Activated B cell treated with CpG ODN at 0.5 μM for 24 hours (primary cell): ENCODE data around the gene JAK2. TPM values are rescaled to one million over a fixed set of nuclear protein-coding genes. Genes with fewer than 3 reads are reported as not detected.
A peak's percentile ranks its signal among the peaks of the same experiment; 100 is the strongest.

Experiments
- ATAC-seq: fragments of 200-7000 bp; cut with Tn5 transposase; one replicate; pipeline ENCODE4 v1.10.0; 2021; ENCODE audit warnings: low read depth, mild to moderate bottlenecking, moderate library complexity
- CTCF ChIA-PET: fragments of 350-600 bp; sonication (Branson Sonifier 250); formaldehyde crosslinking; loops from one replicate; lab custom pipeline; 2021; ENCODE audit warnings: antibody characterized with exemption; lab: Charles Lee
- POLR2A ChIA-PET: fragments of 350-600 bp; sonication (Branson Sonifier 250); formaldehyde crosslinking; loops from one replicate; lab custom pipeline; 2021; ENCODE audit warnings: antibody characterized with exemption; lab: Charles Lee
- DNase-seq: peaks from one replicate; pipeline ENCODE4 v3.0.0; 2022
- H3K27ac Mint-ChIP-seq: one replicate; pipeline ENCODE4 v1.8.0; 2020; ENCODE audit warnings: mixed read lengths
- H3K27me3 Mint-ChIP-seq: one replicate; pipeline ENCODE4 v1.8.0; 2021; ENCODE audit warnings: mixed read lengths
- H3K36me3 Mint-ChIP-seq: one replicate; pipeline ENCODE4 v1.8.0; 2021; ENCODE audit warnings: low read depth, mixed read lengths
- H3K4me1 Mint-ChIP-seq: one replicate; pipeline ENCODE4 v1.8.0; 2021; ENCODE audit warnings: mixed read lengths
- H3K4me3 Mint-ChIP-seq: one replicate; pipeline ENCODE4 v1.8.0; 2020; ENCODE audit warnings: mild to moderate bottlenecking, mixed read lengths
- H3K9me3 Mint-ChIP-seq: one replicate; pipeline ENCODE4 v1.8.0; 2020; ENCODE audit warnings: mixed read lengths
- intact Hi-C: fragments of 100-400 bp; cut with micrococcal nuclease; formaldehyde crosslinking; loops from one replicate; pipeline ENCODE4 v1.15.1; 2024
- total RNA-seq: library from RNA; stranded (reverse); gene quantifications from 2 replicates; pipeline ENCODE4 v1.2.3, GENCODE V29; 2022
- TF ChIP-seq, protein P1 (sequence below): fragments of 200-600 bp; IDR thresholded peaks from one replicate; pipeline ENCODE4 v1.8.0; 2022; ENCODE audit warnings: antibody characterized with exemption, mild to moderate bottlenecking

The JAK2 gene
- total RNA-seq, 1 donor from 2014 or later, result 21.3 TPM

GRCh38 chr9:4973902-4974301, 11.2 kb upstream of the JAK2 start:
- ATAC-seq, result no peak
- H3K27me3 Mint-ChIP-seq, result no peaks in the 10 kb centered on the region
- no peaks in the 10 kb centered on the region for H3K36me3 Mint-ChIP-seq
- ChIA-PET CTCF (interaction anchor here (1.5 kb wide), 1 partner anchor 9 kb away, joined by 3 read pairs; no protein-coding TSS in a partner anchor), POLR2A (interaction anchor here (2.4 kb wide), 1 partner anchor 11 kb away, joined by 10 read pairs; the partner anchor contains the start of gene JAK2)
- TF ChIP-seq, protein P1, sequence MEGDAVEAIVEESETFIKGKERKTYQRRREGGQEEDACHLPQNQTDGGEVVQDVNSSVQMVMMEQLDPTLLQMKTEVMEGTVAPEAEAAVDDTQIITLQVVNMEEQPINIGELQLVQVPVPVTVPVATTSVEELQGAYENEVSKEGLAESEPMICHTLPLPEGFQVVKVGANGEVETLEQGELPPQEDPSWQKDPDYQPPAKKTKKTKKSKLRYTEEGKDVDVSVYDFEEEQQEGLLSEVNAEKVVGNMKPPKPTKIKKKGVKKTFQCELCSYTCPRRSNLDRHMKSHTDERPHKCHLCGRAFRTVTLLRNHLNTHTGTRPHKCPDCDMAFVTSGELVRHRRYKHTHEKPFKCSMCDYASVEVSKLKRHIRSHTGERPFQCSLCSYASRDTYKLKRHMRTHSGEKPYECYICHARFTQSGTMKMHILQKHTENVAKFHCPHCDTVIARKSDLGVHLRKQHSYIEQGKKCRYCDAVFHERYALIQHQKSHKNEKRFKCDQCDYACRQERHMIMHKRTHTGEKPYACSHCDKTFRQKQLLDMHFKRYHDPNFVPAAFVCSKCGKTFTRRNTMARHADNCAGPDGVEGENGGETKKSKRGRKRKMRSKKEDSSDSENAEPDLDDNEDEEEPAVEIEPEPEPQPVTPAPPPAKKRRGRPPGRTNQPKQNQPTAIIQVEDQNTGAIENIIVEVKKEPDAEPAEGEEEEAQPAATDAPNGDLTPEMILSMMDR, result no peak
- no peaks in the 10 kb centered on the region for H3K9me3 Mint-ChIP-seq
- peaks cover 5% of the 10 kb centered on the region for H3K4me1 Mint-ChIP-seq
- H3K4me3 Mint-ChIP-seq, result no peak overlapping the region
- intact Hi-C loops, result no loop called here
- no peak overlapping the region for H3K27ac Mint-ChIP-seq
- DNase-seq, result no peak

- no peak overlapping the region for H3K4me3 Mint-ChIP-seq
- no peaks in the 10 kb centered on the region for H3K9me3 Mint-ChIP-seq
- TF ChIP-seq, protein P1, result no peak
Observed at GRCh38 chr9:4979239-4979638, 5.8 kb upstream of the JAK2 start.

DNA sequence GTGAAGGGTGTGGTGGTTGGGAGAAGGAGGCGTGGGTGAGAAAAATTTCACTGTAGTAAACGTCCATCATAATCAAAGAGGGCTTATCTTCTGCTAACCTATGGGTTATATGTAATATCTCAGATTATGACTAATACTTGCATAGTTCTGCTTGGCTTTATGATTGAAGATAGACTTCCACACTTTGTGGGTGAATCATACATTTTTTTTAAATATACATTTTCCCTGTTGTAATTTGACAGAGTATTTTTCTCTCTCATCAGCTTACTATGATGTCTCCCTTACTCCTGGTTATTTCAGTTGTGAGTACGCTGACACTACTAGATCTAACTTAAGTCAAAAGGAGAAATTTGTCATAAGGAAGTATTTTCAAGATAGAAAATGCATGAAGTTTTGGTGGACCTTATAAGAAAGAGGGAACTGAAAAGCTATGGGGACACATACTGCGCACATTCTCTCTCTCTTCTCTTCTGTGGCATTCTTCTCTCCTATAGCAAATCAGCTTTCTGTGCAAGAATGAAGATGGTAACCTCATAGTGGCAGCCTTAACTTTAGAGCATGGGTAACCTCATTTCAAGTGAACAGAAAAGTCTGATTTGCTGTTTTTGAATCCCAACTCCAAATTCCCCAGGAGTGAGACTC, 4.9 kb upstream of the JAK2 start:
- intact Hi-C loops, result loop anchor here (10.0 kb wide), 3 partner anchors 665 to 1775 kb away; partner anchors contain the start of genes KDM4C and UHRF2
- DNase-seq (no peak), ATAC-seq (no peak)
- Mint-ChIP-seq H3K4me1 (peaks cover 32% of the 10 kb centered on the region), H3K4me3 (peak overlapping the region; percentile 24), H3K27ac (peak overlapping the region; percentile 36), H3K36me3 (peaks cover 2% of the 10 kb centered on the region), H3K9me3 (no peaks in the 10 kb centered on the region), H3K27me3 (no peaks in the 10 kb centered on the region)
- POLR2A ChIA-PET, result interaction anchor here (0.8 to 1.5 kb wide), 2 partner anchors 10 to 144 kb away, joined by 3 to 12 read pairs; no protein-coding TSS in a partner anchor
- CTCF ChIA-PET, result no interaction called here
- TF ChIP-seq, protein P1, result no peak

More at GRCh38 chr9:4979239-4979638, 5.8 kb upstream of the JAK2 start:
- CTCF ChIA-PET, result interaction anchor here (0.7 kb wide), 1 partner anchor 61 kb away, joined by 3 read pairs; no protein-coding TSS in a partner anchor
- H3K27me3 Mint-ChIP-seq, result no peaks in the 10 kb centered on the region
- H3K4me1 Mint-ChIP-seq, result peaks cover 27% of the 10 kb centered on the region
- intact Hi-C loops, result no loop called here
- no peak overlapping the region for H3K27ac Mint-ChIP-seq
- no peaks in the 10 kb centered on the region for H3K36me3 Mint-ChIP-seq
- DNase-seq (no peak), ATAC-seq (no peak)
- POLR2A ChIA-PET, result interaction anchor here (1.5 kb wide), 1 partner anchor 9 kb away, joined by 12 read pairs; no protein-coding TSS in a partner anchor

DNA sequence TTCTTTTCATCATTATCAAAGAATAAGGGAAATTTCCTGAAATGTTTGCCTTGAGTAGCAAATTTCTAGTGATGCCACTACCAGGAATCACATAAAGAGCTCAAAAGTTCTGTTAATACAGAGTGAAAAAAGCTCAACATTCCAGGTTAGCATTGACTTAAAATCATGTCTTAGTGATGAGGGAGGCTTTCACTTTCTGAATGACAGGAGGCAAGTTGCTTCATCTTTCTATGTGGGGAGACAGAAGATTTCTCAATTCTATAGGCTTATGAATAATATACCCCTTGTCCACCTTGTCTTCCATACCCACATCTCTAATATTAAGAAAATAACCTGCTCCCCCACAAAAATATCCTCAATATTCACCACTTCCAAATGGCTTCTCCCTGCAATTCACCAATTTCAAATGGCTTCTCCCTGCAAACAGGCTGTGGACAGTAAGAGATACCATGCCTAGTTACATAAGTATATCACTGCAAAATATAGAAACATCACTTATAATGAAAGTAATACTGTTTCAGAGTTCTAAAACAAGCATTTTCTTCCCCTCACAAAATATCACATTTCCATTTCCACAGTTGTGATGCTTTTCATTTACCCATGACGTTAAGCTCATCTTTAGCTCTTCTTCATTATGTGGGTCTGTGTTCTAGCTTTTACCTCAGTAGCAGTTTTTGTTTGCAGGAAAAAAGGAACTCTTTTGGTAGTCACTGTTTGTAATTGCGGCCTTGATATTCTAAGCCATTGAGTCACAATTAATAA, 2.2 kb upstream of the JAK2 start:
- intact Hi-C loops, result loop anchor here (10.0 kb wide), 3 partner anchors 668 to 1772 kb away; partner anchors contain the start of genes KDM4C and UHRF2
- peaks cover 49% of the 10 kb centered on the region for H3K4me1 Mint-ChIP-seq
- peak overlapping the region; percentile 24 for H3K4me3 Mint-ChIP-seq

More for the DNA sequence above, 2.2 kb upstream of the JAK2 start:
- no peak for DNase-seq
- Mint-ChIP-seq H3K9me3 (no peaks in the 10 kb centered on the region), H3K27me3 (no peaks in the 10 kb centered on the region), H3K36me3 (peaks cover 8% of the 10 kb centered on the region), H3K27ac (peak overlapping the region; percentile 54)
- ChIA-PET CTCF (interaction anchor here (0.8 to 2.2 kb wide), 3 partner anchors 60 to 223 kb away, joined by 3 to 8 read pairs (median 6); no protein-coding TSS in a partner anchor), POLR2A (interaction anchor here (0.8 to 1.6 kb wide), 2 partner anchors 12 to 646 kb away, joined by 3 to 7 read pairs; partner anchors contain the start of gene RIC1)
- ATAC-seq, result no peak
- TF ChIP-seq, protein P1, result no peak
